Stimulated activated CD8-positive, alpha-beta memory T cell treated with anti-CD3 and anti-CD28 coated beads, Interleukin-4, amount 100 ng/mL, for 24 hours (primary cell): ENCODE results near the gene C1QTNF4.
"Not testable (repeated sequence)": the region's sequence is repeated elsewhere in the genome, so short reads cannot be mapped to it uniquely, and the experiment has no call there.

Source experiments
- DNase-seq: peaks from one replicate; pipeline ENCODE4 v3.0.0-alpha.2; 2020; ENCODE audit warnings: low read depth

Gene C1QTNF4

GRCh38 chr11:47565340-47566148 lies 28.7 kb downstream of the C1QTNF4 start, which contains the start of gene PTPMT1:
PTPMT1 (plus strand) TSS chr11:47565599; CDS start chr11:47565623, 24 bp downstream.
- peak; percentile 56 for DNase-seq

GRCh38 chr11:47564933-47565339 lies 29.3 kb downstream of the C1QTNF4 start:
- no peak for DNase-seq

DNA sequence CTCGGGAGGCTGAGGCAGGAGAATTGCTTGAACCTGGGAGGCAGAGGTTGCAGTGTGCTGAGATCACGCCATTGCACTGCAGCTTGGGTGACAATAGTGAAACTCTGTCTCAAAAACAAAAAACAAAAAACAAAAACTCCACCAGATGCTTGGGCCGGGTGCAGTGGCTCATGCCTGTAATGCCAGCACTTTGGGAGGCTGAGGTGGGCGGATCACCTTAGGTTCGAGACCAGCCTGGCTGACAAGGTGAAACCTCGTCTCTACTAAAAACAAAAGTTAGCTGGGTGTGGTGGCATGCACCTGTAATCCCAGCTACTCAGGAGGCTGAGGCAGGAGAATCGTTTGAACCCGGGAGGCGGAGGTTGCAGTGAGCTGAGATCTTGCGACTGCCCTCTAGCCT lies 29.8 kb downstream of the C1QTNF4 start:
- DNase-seq, result not testable (repeated sequence)

DNA sequence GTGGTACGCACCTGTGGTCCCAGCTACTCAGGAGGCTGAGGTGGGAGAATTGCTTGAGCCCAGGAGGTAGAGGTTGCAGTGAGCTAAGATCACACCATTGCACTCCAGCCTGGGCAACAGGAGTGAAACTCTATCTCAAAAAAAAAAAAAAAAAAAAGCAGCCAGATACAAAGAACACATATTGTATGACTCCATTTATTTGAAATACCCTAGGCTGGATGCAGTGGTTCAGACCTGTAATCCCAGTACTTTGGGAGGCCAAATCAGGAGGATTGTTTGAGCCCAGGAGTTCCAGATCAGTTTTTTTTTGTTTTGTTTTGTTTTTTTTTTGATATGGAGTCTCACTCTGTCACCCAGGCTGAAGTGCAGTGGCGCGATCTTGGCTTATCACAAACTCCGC lies 31.8 kb downstream of the C1QTNF4 start:
- DNase-seq, result not testable (repeated sequence)

- DNase-seq, result no peak
Measured at GRCh38 chr11:47560426-47560825, 33.8 kb downstream of the C1QTNF4 start.

DNA sequence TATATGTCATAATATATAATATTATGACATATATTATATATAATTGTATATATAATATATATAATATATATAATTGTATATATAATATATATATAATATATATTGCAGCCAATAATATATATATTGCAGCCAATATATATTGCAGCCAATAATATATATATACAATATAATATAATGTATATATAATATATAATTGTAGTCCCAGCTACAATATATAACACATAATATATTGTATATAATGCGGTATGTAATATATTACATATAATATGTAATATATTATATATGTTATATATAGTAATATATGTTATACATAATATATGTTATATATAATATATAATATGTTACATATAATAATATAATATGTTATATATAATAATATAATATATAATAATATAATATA lies 35.5 kb downstream of the C1QTNF4 start:
- DNase-seq, result no peak

GRCh38 chr11:47557004-47557403 lies 37.2 kb downstream of the C1QTNF4 start:
- not testable (repeated sequence) for DNase-seq

GRCh38 chr11:47553406-47553743 lies 40.8 kb downstream of the C1QTNF4 start:
- DNase-seq, result no peak

GRCh38 chr11:47552566-47553405 lies 41.4 kb downstream of the C1QTNF4 start, which contains the start of gene CELF1:
CELF1 (minus strand) TSS chr11:47553132; CDS start chr11:47499523, 53,609 bp downstream.
- peak; percentile 88 for DNase-seq

- DNase-seq, result no peak
Measured at GRCh38 chr11:47552056-47552565, 42.1 kb downstream of the C1QTNF4 start.

- DNase-seq, result no peak
Measured at GRCh38 chr11:47551086-47551485, 43.1 kb downstream of the C1QTNF4 start.

DNA sequence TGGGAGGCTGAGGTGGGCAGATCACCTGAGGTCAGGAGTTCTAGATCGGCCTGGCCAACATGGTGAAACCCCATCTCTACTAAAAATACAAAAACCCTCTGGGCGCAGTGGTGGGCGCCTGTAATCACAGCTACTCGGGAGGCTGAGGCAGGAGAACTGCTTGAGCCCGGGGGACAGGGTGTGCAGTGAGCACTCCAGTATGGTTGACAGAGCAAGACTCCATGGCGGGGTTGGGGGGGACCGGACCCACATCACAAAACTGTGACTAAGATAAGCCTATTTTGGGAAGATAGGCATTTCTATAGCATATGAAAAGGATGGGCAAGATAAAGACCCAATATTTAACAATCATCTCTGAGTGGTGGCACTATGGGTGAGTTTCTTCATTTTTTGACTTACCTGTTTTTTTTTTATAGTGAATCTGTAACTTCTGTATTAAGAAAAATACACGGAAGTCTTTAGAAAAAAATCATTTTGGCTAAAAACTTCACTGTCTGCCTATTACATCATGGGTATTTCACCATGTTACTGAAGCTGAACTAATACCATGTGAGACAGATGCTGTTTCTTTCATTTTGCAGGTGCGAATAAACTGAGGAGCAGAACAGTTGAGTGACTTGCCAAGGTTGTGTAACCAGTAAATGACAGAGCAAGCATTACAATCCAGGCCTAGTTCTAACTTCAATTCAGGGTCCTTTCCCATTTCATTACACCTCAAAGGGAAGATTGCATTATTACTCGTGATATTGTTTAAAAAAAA lies 43.7 kb downstream of the C1QTNF4 start:
- DNase-seq, result no peak

GRCh38 chr11:47546274-47546673 lies 47.9 kb downstream of the C1QTNF4 start:
- not testable (repeated sequence) for DNase-seq

GRCh38 chr11:47545298-47545697 lies 48.9 kb downstream of the C1QTNF4 start:
- DNase-seq, result no peak

- DNase-seq, result no peak
Measured at GRCh38 chr11:47541070-47541469, 53.1 kb downstream of the C1QTNF4 start.

DNA sequence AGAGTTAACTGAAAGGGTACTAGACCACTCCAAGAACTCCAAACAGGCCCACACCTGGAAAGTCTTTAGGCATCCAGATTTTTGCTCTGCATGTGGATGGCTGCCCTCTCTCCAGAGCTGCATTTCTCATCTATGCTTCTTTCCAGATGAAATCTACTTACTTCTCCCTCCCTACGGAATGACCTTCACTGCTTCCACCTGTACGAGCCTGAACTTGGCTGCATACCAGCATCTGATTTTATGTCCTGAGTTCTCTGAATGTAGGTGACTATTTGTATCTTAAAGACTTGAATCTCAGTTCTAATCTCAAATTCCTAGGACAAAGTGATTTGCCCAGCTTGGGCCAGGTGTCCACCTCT lies 54.6 kb downstream of the C1QTNF4 start:
- no peak for DNase-seq
